ENCODE measurements around the gene NOL4L. TPM values are rescaled to one million over a fixed set of nuclear protein-coding genes. Genes with fewer than 3 reads are reported as not detected.

NOL4L gene
- total RNA-seq, 1 experiment from 2014 or later = 31.7 TPM

- Histone ChIP-seq H3K79me1 (ENCODE audit: insufficient read depth, low read depth, low read length, poor library complexity, severe bottlenecking) (no peaks in the 10 kb centered on the region), H3K56ac (ENCODE audit: insufficient read length, low read depth, low read length) (no peak overlapping the region), H3K4ac (ENCODE audit: low read depth, low read length) (no peak overlapping the region), H3T11ph (ENCODE audit: low read length) (no peak overlapping the region), H3K14ac (ENCODE audit: insufficient read depth, low read length) (no peak overlapping the region), H2BK15ac (ENCODE audit: low read depth, low read length) (no peak overlapping the region), H3K4me1 (ENCODE audit: insufficient read depth, low read length) (no peaks in the 10 kb centered on the region), H2AFZ (ENCODE audit: low read length) (no peak overlapping the region), H2BK5ac (ENCODE audit: insufficient read length, low read length) (no peak overlapping the region), H2BK12ac (ENCODE audit: insufficient read length, low read depth, low read length) (no peak overlapping the region), H2AK5ac (ENCODE audit: insufficient read length, low read length) (no peak overlapping the region), H3K27me3 (ENCODE audit: insufficient read depth, low read length) (no peaks in the 10 kb centered on the region), H3K79me2 (ENCODE audit: insufficient read depth, low read length) (no peaks in the 10 kb centered on the region), H3K27ac (ENCODE audit: insufficient read length, low read depth, low read length) (no peak overlapping the region), H4K20me1 (ENCODE audit: control insufficient read depth, insufficient read depth, insufficient read length) (peaks cover 4% of the 10 kb centered on the region), H3K9me3 (ENCODE audit: control insufficient read depth, low read depth, low read length) (no peaks in the 10 kb centered on the region), H3K23me2 (ENCODE audit: insufficient read length, low read depth, low read length, poor library complexity, severe bottlenecking) (no peaks in the 10 kb centered on the region), H3K9ac (ENCODE audit: extremely low read depth, insufficient read length, low read length) (no peak overlapping the region), H2BK20ac (ENCODE audit: low read depth, low read length, poor library complexity, severe bottlenecking) (no peak overlapping the region), H3K4me2 (ENCODE audit: insufficient read depth, insufficient read length, low read length) (no peak overlapping the region), H3K18ac (ENCODE audit: insufficient read length, low read depth, low read length) (no peak overlapping the region), H4K5ac (ENCODE audit: insufficient read length, low read depth, low read length) (no peak overlapping the region), H4K91ac (ENCODE audit: insufficient read length, low read depth, low read length) (no peak overlapping the region), H2BK120ac (ENCODE audit: low read depth, low read length, poor library complexity, severe bottlenecking) (no peak overlapping the region), H3K23ac (ENCODE audit: insufficient read length, low read depth, low read length) (no peak overlapping the region), H4K8ac (replicated peaks; ENCODE audit: insufficient read length, low read depth, low read length) (no peak overlapping the region)
- H3K4me3 Mint-ChIP-seq = no peak overlapping the region
- WGBS (ENCODE audit: extremely low coverage, insufficient read length, low lambda C conversion rate) = no CpG with 5 or more reads among the region's 6 CpGs
- peaks cover 2 to 22% (median 13%) of the 10 kb centered on the region in 3 experiments; a peak in 5 of 7 replicates for H3K36me3 Mint-ChIP-seq (ENCODE audit: insufficient read depth in 1 of 3, low read depth in 3 of 3)
- peaks cover 30% of the 10 kb centered on the region in 2 experiments for H3K4me1 Mint-ChIP-seq
- DNase-seq = no peak
- H3K27ac Mint-ChIP-seq = no peak overlapping the region
- no peak for TF ChIP-seq CTCF (conservative IDR thresholded peaks at IDR 0.05)
- no peaks in the 10 kb centered on the region for H3K9me3 Mint-ChIP-seq
- H3K27me3 Mint-ChIP-seq (ENCODE audit: low read depth) = no peaks in the 10 kb centered on the region
Observed at GRCh38 chr20:32468313-32468640, 116.9 kb downstream of the NOL4L start.
